Measurements from ENCODE around the gene SLC25A10.

Gene SLC25A10

GRCh38 chr17:81706232-81706611 lies 5.9 kb upstream of the SLC25A10 start:
- no peak for DNase-seq (ENCODE audit: low read depth in 2 of 2)
- TF ChIP-seq, protein P1, sequence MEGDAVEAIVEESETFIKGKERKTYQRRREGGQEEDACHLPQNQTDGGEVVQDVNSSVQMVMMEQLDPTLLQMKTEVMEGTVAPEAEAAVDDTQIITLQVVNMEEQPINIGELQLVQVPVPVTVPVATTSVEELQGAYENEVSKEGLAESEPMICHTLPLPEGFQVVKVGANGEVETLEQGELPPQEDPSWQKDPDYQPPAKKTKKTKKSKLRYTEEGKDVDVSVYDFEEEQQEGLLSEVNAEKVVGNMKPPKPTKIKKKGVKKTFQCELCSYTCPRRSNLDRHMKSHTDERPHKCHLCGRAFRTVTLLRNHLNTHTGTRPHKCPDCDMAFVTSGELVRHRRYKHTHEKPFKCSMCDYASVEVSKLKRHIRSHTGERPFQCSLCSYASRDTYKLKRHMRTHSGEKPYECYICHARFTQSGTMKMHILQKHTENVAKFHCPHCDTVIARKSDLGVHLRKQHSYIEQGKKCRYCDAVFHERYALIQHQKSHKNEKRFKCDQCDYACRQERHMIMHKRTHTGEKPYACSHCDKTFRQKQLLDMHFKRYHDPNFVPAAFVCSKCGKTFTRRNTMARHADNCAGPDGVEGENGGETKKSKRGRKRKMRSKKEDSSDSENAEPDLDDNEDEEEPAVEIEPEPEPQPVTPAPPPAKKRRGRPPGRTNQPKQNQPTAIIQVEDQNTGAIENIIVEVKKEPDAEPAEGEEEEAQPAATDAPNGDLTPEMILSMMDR (IDR thresholded peaks at IDR 0.05; ENCODE audit: low read depth, low read length): no peak
- H3K4me3 ChIP-seq (replicated peaks in 1 of 2; ENCODE audit: low read depth in 2 of 2, low read length in 2 of 2): no peak overlapping the region

DNA sequence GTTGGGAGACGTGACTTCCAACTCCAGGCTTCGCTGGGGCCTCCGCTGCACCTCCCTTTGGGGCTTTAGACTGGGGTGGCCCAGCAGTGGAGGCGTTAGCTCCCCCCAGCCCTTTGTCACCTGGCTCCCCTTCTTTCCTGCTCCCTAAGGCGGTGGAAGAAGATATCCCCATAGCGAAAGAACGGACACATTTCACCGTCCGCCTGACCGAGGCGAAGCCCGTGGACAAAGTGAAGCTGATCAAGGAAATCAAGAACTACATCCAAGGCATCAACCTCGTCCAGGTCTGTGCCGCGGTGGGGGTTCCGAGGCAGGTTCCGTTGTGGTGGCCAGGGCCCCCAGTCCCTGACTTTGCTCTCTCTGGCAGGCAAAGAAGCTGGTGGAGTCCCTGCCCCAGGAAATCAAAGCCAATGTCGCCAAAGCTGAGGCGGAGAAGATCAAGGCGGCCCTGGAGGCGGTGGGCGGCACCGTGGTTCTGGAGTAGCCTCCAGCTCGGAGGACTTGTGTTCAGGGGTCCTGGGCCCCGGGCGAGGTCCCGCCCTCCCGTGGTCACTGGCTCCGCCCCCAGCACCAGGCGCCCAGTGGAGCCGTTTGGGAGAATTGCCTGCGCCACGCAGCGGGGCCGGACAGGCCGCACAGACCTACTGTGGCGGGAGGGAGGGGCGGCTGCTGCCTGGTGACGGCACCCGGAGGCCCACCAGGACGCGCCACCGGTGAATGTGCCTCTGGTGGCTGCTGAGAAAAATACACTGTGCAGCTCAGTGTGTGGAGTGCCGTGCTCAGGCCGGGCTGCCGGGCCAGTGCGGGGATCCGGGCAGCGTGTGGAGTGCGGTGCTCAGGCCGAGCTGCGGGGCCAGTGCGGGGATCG lies 5.1 kb upstream of the SLC25A10 start:
- DNase-seq (ENCODE audit: low read depth in 2 of 2): no peak
- TF ChIP-seq, protein P1 (IDR thresholded peaks at IDR 0.05; ENCODE audit: low read depth, low read length): no peak
- H3K4me3 ChIP-seq (replicated peaks in 1 of 2; ENCODE audit: low read depth in 2 of 2, low read length in 2 of 2): no peak overlapping the region

DNA sequence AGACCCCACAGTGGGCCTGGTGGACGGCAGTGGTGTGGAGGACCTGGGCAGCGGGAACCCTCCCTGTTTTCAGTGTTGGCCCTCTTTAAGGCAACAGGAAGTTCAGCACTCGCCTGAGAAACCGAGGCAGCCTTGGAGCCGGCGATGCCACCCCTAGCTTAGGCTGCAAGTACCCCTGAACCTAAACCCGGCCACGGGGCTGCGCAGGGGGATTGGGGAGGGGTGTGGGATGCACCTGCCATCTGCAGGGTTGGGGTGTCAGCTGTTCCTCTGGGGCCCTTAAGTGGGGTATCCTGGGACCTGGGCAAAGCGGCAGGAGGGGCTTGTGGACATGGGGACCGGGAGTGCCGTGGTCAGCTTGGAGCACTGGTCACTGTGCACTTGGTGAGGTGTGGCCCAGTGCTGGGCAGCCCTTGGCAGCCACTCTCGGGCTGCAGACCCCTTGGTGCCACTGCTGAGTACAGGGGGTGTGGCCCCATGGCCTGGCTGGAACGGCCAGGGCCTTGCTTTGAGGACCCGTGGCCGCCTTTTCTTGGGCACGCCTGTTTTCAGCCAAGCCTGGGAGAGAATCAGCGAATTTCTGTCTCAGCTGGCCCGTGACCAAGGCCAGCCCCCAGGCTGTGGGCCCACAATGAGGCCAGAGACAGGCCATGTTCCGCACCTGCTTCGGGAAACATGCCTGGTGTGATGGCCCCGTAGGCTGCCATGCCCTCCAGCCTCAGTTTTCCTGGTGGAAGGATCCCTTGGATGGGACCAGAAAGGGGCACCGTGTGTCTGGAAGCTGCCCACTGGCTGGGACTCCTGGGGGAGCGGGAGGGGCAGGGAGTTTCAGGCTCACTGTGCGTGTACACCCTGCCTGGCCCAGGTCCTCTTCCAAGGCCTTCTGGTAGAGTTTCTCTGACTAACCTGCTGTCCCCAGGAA lies 4.1 kb upstream of the SLC25A10 start:
- DNase-seq (ENCODE audit: low read depth in 2 of 2): no peak
- no peak overlapping the region for H3K4me3 ChIP-seq (replicated peaks in 1 of 2; ENCODE audit: low read depth in 2 of 2, low read length in 2 of 2)
- TF ChIP-seq, protein P1 (IDR thresholded peaks at IDR 0.05; ENCODE audit: low read depth, low read length): no peak

- no peak overlapping the region for H3K4me3 ChIP-seq (replicated peaks in 1 of 2; ENCODE audit: low read depth in 2 of 2, low read length in 2 of 2)
- no peak for DNase-seq (ENCODE audit: low read depth in 2 of 2)
Measured at GRCh38 chr17:81708739-81709185, 3.3 kb upstream of the SLC25A10 start.

GRCh38 chr17:81710514-81711308 lies 1.4 kb upstream of the SLC25A10 start:
- peak; percentile 39 to 41 for DNase-seq (ENCODE audit: low read depth in 2 of 2)
- no peak overlapping the region for H3K4me3 ChIP-seq (replicated peaks in 1 of 2; ENCODE audit: low read depth in 2 of 2, low read length in 2 of 2)
- TF ChIP-seq, protein P1 (IDR thresholded peaks at IDR 0.05; ENCODE audit: low read depth, low read length): no peak

More at GRCh38 chr17:81708739-81709185, 3.3 kb upstream of the SLC25A10 start:
- TF ChIP-seq, protein P1 (IDR thresholded peaks at IDR 0.05; ENCODE audit: low read depth, low read length): no peak

DNA sequence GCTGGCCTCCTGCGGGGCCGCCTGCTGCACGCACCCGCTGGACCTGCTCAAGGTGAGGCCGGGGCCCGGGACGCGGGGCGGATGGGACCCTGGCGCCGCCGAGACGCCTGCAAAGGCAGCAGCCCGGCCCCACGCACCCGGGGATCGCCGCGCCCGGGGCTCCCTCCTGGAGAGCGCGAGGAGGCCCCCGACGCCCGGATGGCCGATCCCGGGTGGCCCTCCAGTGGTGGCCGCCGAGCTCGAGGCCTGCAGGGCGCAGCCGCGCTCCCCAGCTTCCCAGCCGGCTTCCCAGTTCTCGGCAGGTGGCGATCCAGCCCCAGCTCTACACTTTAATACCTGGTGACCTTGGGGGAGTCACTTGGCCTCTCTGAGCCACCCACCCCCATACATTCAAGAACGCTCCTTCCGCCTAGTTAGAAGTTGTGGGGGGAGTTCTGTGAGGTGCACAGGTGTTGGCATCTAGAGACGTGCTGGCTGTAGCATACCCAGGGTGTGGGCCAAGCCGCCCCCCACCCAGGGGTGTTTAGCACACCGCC lies 452 bp downstream of the SLC25A10 start:
- TF ChIP-seq, protein P1 (IDR thresholded peaks at IDR 0.05; ENCODE audit: low read depth, low read length): no peak
- peak overlapping the region; percentile 43 to 66 for H3K4me3 ChIP-seq (replicated peaks in 1 of 2; ENCODE audit: low read depth in 2 of 2, low read length in 2 of 2)
- DNase-seq (ENCODE audit: low read depth in 2 of 2): peak in 1 of 2 donors; percentile 28
